ENCODE data around the gene AQP12B.

AQP12B gene

GRCh38 chr2:240646900-240647502, 35.7 kb downstream of the AQP12B start:
- DNase-seq (no peak), ATAC-seq (ENCODE audit: insufficient read depth, low read depth) (no peak)
- Histone ChIP-seq H3K4me3 (ENCODE audit: low read depth in 1 of 2, low read length in 2 of 2) (no peak overlapping the region), H3K4me1 (ENCODE audit: insufficient read depth, low read length) (no peaks in the 10 kb centered on the region), H3K27me3 (ENCODE audit: insufficient read depth, low read length, poor library complexity) (peaks cover 17% of the 10 kb centered on the region), H3K4me2 (ENCODE audit: insufficient read depth, low read length) (no peak overlapping the region), H3K36me3 (ENCODE audit: insufficient read depth, low read length) (no peaks in the 10 kb centered on the region), H3K9me3 (ENCODE audit: insufficient read depth, low read length, severe bottlenecking) (no peaks in the 10 kb centered on the region), H4K20me1 (ENCODE audit: insufficient read depth, low read length) (peaks cover 9% of the 10 kb centered on the region; the same call in 1 of the 2 replicates), H3K27ac (ENCODE audit: low read length) (no peak overlapping the region), H2AFZ (ENCODE audit: low read depth, low read length) (no peak overlapping the region), H3K9ac (ENCODE audit: low read depth, low read length) (no peak overlapping the region), H3K79me2 (ENCODE audit: insufficient read depth, low read length) (no peaks in the 10 kb centered on the region)
- TF ChIP-seq CTCF (IDR thresholded peaks at IDR 0.05; ENCODE audit: borderline replicate concordance, extremely low read depth, low read length, poor library complexity, severe bottlenecking) (no peak), EZH2 (IDR thresholded peaks at IDR 0.05; ENCODE audit: borderline replicate concordance, low read depth, low read length, severe bottlenecking) (no peak)

- H3K36me3 ChIP-seq (ENCODE audit: insufficient read depth, low read length) = no peaks in the 10 kb centered on the region
- no peak for ATAC-seq (ENCODE audit: insufficient read depth, low read depth)
- H3K9ac ChIP-seq (ENCODE audit: low read depth, low read length) = no peak overlapping the region
- peaks cover 9% of the 10 kb centered on the region; the same call in 1 of the 2 replicates for H4K20me1 ChIP-seq (ENCODE audit: insufficient read depth, low read length)
- no peak overlapping the region for H2AFZ ChIP-seq (ENCODE audit: low read depth, low read length)
- H3K27me3 ChIP-seq (ENCODE audit: insufficient read depth, low read length, poor library complexity) = peaks cover 17% of the 10 kb centered on the region
- no peaks in the 10 kb centered on the region for H3K79me2 ChIP-seq (ENCODE audit: insufficient read depth, low read length)
- TF ChIP-seq EZH2 (IDR thresholded peaks at IDR 0.05; ENCODE audit: borderline replicate concordance, low read depth, low read length, severe bottlenecking) (no peak), CTCF (IDR thresholded peaks at IDR 0.05; ENCODE audit: borderline replicate concordance, extremely low read depth, low read length, poor library complexity, severe bottlenecking) (no peak)
- no peak overlapping the region for H3K4me3 ChIP-seq (ENCODE audit: low read depth in 1 of 2, low read length in 2 of 2)
- H3K27ac ChIP-seq (ENCODE audit: low read length) = no peak overlapping the region
- DNase-seq = no peak
- H3K4me2 ChIP-seq (ENCODE audit: insufficient read depth, low read length) = no peak overlapping the region
- no peaks in the 10 kb centered on the region for H3K9me3 ChIP-seq (ENCODE audit: insufficient read depth, low read length, severe bottlenecking)
- H3K4me1 ChIP-seq (ENCODE audit: insufficient read depth, low read length) = no peaks in the 10 kb centered on the region
These were observed 36.3 kb downstream of the AQP12B start for GRCh38 chr2:240646176-240646899.

- Histone ChIP-seq H3K4me3 (ENCODE audit: low read depth in 1 of 2, low read length in 2 of 2) (no peak overlapping the region), H2AFZ (ENCODE audit: low read depth, low read length) (no peak overlapping the region), H4K20me1 (ENCODE audit: insufficient read depth, low read length) (peaks cover 9% of the 10 kb centered on the region; the same call in 1 of the 2 replicates), H3K79me2 (ENCODE audit: insufficient read depth, low read length) (no peaks in the 10 kb centered on the region), H3K27ac (ENCODE audit: low read length) (no peak overlapping the region), H3K27me3 (ENCODE audit: insufficient read depth, low read length, poor library complexity) (peaks cover 17% of the 10 kb centered on the region), H3K4me1 (ENCODE audit: insufficient read depth, low read length) (no peaks in the 10 kb centered on the region), H3K4me2 (ENCODE audit: insufficient read depth, low read length) (no peak overlapping the region), H3K9me3 (ENCODE audit: insufficient read depth, low read length, severe bottlenecking) (no peaks in the 10 kb centered on the region), H3K9ac (ENCODE audit: low read depth, low read length) (no peak overlapping the region), H3K36me3 (ENCODE audit: insufficient read depth, low read length) (no peaks in the 10 kb centered on the region)
- no peak for TF ChIP-seq EZH2 (IDR thresholded peaks at IDR 0.05; ENCODE audit: borderline replicate concordance, low read depth, low read length, severe bottlenecking)
- no peak for TF ChIP-seq CTCF (IDR thresholded peaks at IDR 0.05; ENCODE audit: borderline replicate concordance, extremely low read depth, low read length, poor library complexity, severe bottlenecking)
- ATAC-seq (ENCODE audit: insufficient read depth, low read depth) (no peak), DNase-seq (no peak)
These were observed 36.9 kb downstream of the AQP12B start for GRCh38 chr2:240645801-240646175.
